ENCODE measurements around the gene UNC5C.

Gene UNC5C

GRCh38 chr4:95388911-95389310, 159.9 kb downstream of the UNC5C start:
- no peak for DNase-seq

GRCh38 chr4:95387719-95388118, 161.1 kb downstream of the UNC5C start:
- DNase-seq, result no peak

- no peak for DNase-seq
Observed at GRCh38 chr4:95386410-95386809, 162.4 kb downstream of the UNC5C start.

- no peak for DNase-seq
Observed at GRCh38 chr4:95381843-95382580, 166.8 kb downstream of the UNC5C start.

- DNase-seq, result no peak
Observed at GRCh38 chr4:95379633-95380032, 169.1 kb downstream of the UNC5C start.

GRCh38 chr4:95377366-95377900, 171.3 kb downstream of the UNC5C start:
- no peak for DNase-seq

- DNase-seq, result no peak
Observed at GRCh38 chr4:95371476-95372224, 177.1 kb downstream of the UNC5C start.

- no peak for DNase-seq
Observed at GRCh38 chr4:95367824-95368223, 180.9 kb downstream of the UNC5C start.

- no peak for DNase-seq
Observed at GRCh38 chr4:95363966-95364365, 184.8 kb downstream of the UNC5C start.

GRCh38 chr4:95363559-95363925, 185.2 kb downstream of the UNC5C start:
- DNase-seq, result no peak

- DNase-seq, result no peak
Observed at GRCh38 chr4:95362906-95363558, 185.7 kb downstream of the UNC5C start.

GRCh38 chr4:95362066-95362465, 186.7 kb downstream of the UNC5C start:
- no peak for DNase-seq

GRCh38 chr4:95361696-95361965, 187.1 kb downstream of the UNC5C start:
- DNase-seq, result no peak

GRCh38 chr4:95360906-95361695, 187.7 kb downstream of the UNC5C start:
- DNase-seq, result no peak

GRCh38 chr4:95360256-95360903, 188.4 kb downstream of the UNC5C start:
- DNase-seq, result no peak

- no peak for DNase-seq
Observed at GRCh38 chr4:95358421-95358820, 190.4 kb downstream of the UNC5C start.

GRCh38 chr4:95355021-95355420, 193.8 kb downstream of the UNC5C start:
- DNase-seq, result no peak

- DNase-seq, result no peak
Observed at GRCh38 chr4:95348418-95348817, 200.4 kb downstream of the UNC5C start.

GRCh38 chr4:95343235-95343634, 205.5 kb downstream of the UNC5C start:
- DNase-seq, result no peak

- no peak for DNase-seq
Observed at GRCh38 chr4:95340191-95340590, 208.6 kb downstream of the UNC5C start.

- DNase-seq, result no peak
Observed at GRCh38 chr4:95325665-95326064, 223.1 kb downstream of the UNC5C start.

- DNase-seq, result no peak
Observed at GRCh38 chr4:95319169-95319568, 229.6 kb downstream of the UNC5C start.

- no peak for DNase-seq
Observed at GRCh38 chr4:95318483-95318882, 230.3 kb downstream of the UNC5C start.

Data from activated CD4-positive, alpha-beta T cell treated with anti-CD3 and anti-CD28 coated beads, Interleukin-2, amount 50 U/mL, for 4 hours (primary cell).